ENCODE measurements around the gene MUC15. TPM values are rescaled to one million over a fixed set of nuclear protein-coding genes. Genes with fewer than 3 reads are reported as not detected.

The MUC15 gene
- total RNA-seq, 1 donor from 2014 or later: not detected

DNA sequence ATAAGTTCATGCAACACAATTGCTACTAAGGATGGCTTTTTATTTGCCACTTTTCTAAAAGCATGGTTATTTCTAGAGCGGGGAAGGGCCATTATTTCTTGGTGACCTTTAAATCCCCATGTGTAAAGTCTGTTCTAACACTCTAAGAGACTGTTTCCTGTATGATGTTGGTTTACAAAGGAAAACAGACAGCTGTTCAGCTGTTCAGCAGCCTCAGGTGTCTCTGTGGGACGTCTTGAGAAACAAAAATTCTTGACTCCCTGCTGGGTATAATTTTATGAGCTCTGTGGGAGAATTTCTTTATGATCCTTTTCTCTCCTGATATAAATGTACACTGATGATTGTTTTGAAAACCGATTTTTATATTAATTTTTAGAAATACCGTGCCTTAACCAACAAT, 13.9 kb downstream of the MUC15 start:
- no peaks in the 10 kb centered on the region for H3K9me3 ChIP-seq
- no peak for DNase-seq (ENCODE audit: low spot score in 2 of 2)
- TF ChIP-seq, protein P1, sequence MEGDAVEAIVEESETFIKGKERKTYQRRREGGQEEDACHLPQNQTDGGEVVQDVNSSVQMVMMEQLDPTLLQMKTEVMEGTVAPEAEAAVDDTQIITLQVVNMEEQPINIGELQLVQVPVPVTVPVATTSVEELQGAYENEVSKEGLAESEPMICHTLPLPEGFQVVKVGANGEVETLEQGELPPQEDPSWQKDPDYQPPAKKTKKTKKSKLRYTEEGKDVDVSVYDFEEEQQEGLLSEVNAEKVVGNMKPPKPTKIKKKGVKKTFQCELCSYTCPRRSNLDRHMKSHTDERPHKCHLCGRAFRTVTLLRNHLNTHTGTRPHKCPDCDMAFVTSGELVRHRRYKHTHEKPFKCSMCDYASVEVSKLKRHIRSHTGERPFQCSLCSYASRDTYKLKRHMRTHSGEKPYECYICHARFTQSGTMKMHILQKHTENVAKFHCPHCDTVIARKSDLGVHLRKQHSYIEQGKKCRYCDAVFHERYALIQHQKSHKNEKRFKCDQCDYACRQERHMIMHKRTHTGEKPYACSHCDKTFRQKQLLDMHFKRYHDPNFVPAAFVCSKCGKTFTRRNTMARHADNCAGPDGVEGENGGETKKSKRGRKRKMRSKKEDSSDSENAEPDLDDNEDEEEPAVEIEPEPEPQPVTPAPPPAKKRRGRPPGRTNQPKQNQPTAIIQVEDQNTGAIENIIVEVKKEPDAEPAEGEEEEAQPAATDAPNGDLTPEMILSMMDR (IDR thresholded peaks at IDR 0.05): no peak
- intact Hi-C loops (cut with DNase I): no loop called here
- H3K4me3 ChIP-seq: no peak overlapping the region
- no peaks in the 10 kb centered on the region for H3K36me3 ChIP-seq
- no peaks in the 10 kb centered on the region for H3K27me3 ChIP-seq
- H3K27ac ChIP-seq: no peak overlapping the region
- H3K4me1 ChIP-seq: no peaks in the 10 kb centered on the region

DNA sequence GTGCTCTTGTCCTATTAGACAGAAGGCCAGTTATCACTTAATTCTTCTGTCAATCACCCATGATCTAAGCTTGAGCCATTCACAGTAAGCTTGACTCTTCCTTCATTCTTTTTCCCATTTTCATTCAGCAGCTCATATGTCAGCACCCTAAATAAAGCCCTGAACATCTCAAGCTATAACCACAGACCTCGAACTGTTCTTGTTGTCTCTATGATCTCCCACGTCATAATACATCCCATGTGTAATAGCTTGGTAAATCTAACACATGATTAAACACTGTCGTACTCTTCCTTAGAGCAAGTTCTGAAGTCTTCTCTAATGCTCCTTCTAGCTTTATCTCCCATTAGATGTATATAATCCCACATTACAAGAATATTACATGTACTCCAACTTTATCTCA, 14.4 kb downstream of the MUC15 start:
- TF ChIP-seq, protein P1 (IDR thresholded peaks at IDR 0.05): no peak
- H3K36me3 ChIP-seq: no peaks in the 10 kb centered on the region
- no peak overlapping the region for H3K4me3 ChIP-seq
- no peaks in the 10 kb centered on the region for H3K9me3 ChIP-seq
- DNase-seq (ENCODE audit: low spot score in 2 of 2): no peak
- H3K4me1 ChIP-seq: no peaks in the 10 kb centered on the region
- H3K27ac ChIP-seq: no peak overlapping the region
- intact Hi-C loops (cut with DNase I): no loop called here
- H3K27me3 ChIP-seq: no peaks in the 10 kb centered on the region

DNA sequence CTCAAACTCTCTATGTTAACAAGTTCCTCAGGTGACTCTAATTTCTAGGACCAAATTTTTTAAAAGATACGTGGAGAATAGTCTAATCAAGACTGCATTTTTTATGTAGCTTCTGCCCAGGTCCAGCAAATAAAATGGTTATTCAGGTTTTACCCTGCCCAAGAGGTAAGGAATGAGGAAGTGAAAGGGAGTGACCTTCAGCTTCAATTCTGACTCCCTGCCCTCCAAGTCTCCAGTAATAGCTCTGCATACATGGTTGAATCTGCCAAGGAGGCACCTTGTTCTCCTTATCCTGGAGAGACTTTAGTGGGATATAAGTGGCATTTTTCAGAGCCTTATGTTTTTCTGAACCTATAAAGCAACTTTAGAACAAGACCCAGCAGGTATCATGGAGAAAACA, 15.5 kb downstream of the MUC15 start:
- no peaks in the 10 kb centered on the region for H3K36me3 ChIP-seq
- TF ChIP-seq, protein P1 (IDR thresholded peaks at IDR 0.05): no peak
- no peak for DNase-seq (ENCODE audit: low spot score in 2 of 2)
- H3K27me3 ChIP-seq: no peaks in the 10 kb centered on the region
- no peak overlapping the region for H3K27ac ChIP-seq
- no peaks in the 10 kb centered on the region for H3K4me1 ChIP-seq
- intact Hi-C loops (cut with DNase I): no loop called here
- H3K9me3 ChIP-seq: no peaks in the 10 kb centered on the region
- no peak overlapping the region for H3K4me3 ChIP-seq

DNA sequence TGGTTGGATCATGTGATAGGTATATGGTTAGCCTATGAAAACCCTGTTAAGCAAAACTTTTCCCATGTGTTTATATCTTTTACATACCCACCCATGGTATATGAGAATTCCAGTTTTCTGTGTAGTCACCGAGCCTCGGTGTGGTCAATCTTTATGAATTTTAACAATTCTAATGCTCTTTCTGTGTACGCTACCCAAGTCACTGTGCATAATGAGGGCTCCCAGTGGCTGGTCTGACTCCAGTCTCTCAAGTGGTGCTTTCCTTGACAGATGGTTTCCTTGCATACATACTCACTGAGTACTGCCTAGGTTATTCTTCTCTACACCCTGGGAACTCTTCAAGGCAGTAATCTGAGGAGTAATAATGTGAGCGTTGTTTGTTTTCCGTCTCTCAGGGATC, 17.6 kb downstream of the MUC15 start:
- H3K27me3 ChIP-seq: no peaks in the 10 kb centered on the region
- intact Hi-C loops (cut with DNase I): no loop called here
- H3K9me3 ChIP-seq: no peaks in the 10 kb centered on the region
- no peak overlapping the region for H3K4me3 ChIP-seq
- no peaks in the 10 kb centered on the region for H3K4me1 ChIP-seq
- H3K27ac ChIP-seq: no peak overlapping the region
- H3K36me3 ChIP-seq: no peaks in the 10 kb centered on the region
- DNase-seq (ENCODE audit: low spot score in 2 of 2): no peak
- TF ChIP-seq, protein P1 (IDR thresholded peaks at IDR 0.05): no peak

DNA sequence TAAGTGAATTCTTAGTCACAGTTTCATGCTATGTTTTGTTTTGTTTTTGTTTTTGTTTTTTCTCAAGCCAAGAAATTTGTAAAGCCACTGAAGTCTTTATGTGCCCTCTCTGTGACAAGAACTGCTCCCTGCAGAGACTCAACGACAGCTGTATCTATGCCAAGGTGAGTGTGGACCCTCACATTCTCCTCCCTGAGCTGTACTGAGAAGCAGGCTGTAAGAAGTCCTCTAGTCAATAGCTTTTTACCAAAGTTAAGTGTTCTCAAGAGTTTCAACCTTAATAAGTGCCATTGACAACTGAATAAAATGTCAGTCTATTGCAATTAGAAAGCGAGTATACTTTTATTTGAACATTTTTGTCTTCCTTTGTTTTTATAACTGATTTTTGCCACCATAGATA, 18.9 kb downstream of the MUC15 start:
- no peaks in the 10 kb centered on the region for H3K4me1 ChIP-seq
- no peaks in the 10 kb centered on the region for H3K27me3 ChIP-seq
- intact Hi-C loops (cut with DNase I): no loop called here
- H3K36me3 ChIP-seq: no peaks in the 10 kb centered on the region
- no peaks in the 10 kb centered on the region for H3K9me3 ChIP-seq
- H3K27ac ChIP-seq: no peak overlapping the region
- DNase-seq (ENCODE audit: low spot score in 2 of 2): no peak
- H3K4me3 ChIP-seq: no peak overlapping the region
- TF ChIP-seq, protein P1 (IDR thresholded peaks at IDR 0.05): no peak

DNA sequence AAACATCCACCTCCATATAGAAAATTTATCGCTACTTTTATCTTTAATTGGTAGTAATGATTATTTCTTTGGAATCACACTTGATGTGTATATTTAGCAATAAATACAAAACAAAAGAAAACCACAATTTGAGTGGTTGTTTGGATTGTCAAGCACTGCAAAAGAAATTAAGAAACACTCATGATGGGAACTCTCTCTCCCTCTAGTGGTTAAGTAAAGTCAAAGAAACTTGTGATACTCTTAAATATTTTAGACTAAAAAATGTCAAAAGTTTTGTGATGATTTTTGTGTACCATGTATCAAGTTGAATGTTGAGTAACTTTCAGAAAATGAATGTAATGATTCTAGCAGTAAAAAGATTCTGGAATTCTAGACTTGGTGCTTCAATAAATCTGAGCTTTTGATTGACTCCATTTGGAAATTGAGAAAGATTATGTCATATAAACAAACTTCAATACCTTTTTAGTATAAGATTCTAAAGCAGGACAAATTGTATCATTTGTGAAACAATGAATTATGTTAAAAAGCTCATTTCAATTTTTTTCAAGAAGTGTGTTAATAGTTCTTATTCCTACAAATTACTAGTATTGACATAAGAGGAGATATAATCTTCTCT, 20.8 kb downstream of the MUC15 start:
- Histone ChIP-seq H3K4me1 (no peaks in the 10 kb centered on the region), H3K27ac (no peak overlapping the region), H3K36me3 (no peaks in the 10 kb centered on the region), H3K4me3 (no peak overlapping the region), H3K27me3 (no peaks in the 10 kb centered on the region), H3K9me3 (no peaks in the 10 kb centered on the region)
- intact Hi-C loops (cut with DNase I): no loop called here
- TF ChIP-seq, protein P1 (IDR thresholded peaks at IDR 0.05): no peak
- DNase-seq (ENCODE audit: low spot score in 2 of 2): no peak

Measured in ascending aorta (tissue), 2 donors.